WTC11 (cell line): ENCODE measurements around the gene PDCD6IP. TPM values are rescaled to one million over a fixed set of nuclear protein-coding genes. Genes with fewer than 3 reads are reported as not detected.

ENCODE experiments used
- ATAC-seq: fragments of 200-7000 bp; cut with Tn5 transposase; 2 replicates; pipeline ENCODE4 v1.10.0; 2021; ENCODE audit warnings: mild to moderate bottlenecking, moderate library complexity
- CTCF ChIA-PET: fragments of 300-600 bp; sonication (Branson Sonifier 250); formaldehyde crosslinking; loops from one replicate; lab custom pipeline; 2021; ENCODE audit warnings: antibody characterized with exemption; lab: Charles Lee
- POLR2A ChIA-PET: fragments of 350-600 bp; sonication (Branson Sonifier 250); formaldehyde crosslinking; loops from one replicate; lab custom pipeline; 2021; ENCODE audit warnings: antibody characterized with exemption; lab: Charles Lee
- DNase-seq: peaks from one replicate; pipeline ENCODE4 v3.0.0; 2021; ENCODE audit warnings: low spot score
- H3K27ac Mint-ChIP-seq: 2 replicates; pipeline ENCODE4 v1.8.0; 2021; ENCODE audit warnings: mixed read lengths
- H3K27me3 Mint-ChIP-seq: 2 replicates; pipeline ENCODE4 v1.8.0; 2021; ENCODE audit warnings: low read depth, mild to moderate bottlenecking, moderate library complexity, mixed read lengths
- H3K36me3 Mint-ChIP-seq: 2 replicates; pipeline ENCODE4 v1.8.0; 2021; ENCODE audit warnings: mixed read lengths
- H3K4me1 Mint-ChIP-seq: 2 replicates; pipeline ENCODE4 v1.8.0; 2022; ENCODE audit warnings: mixed read lengths
- H3K4me3 Mint-ChIP-seq: 2 replicates; pipeline ENCODE4 v1.8.0; 2021; ENCODE audit warnings: mild to moderate bottlenecking, moderate library complexity, mixed read lengths
- H3K9me3 Mint-ChIP-seq: 2 replicates; pipeline ENCODE4 v1.8.0; 2021; ENCODE audit warnings: mixed read lengths
- CBFB ChIP-seq: sonication (generic); formaldehyde crosslinking; IDR thresholded peaks from 2 replicates; pipeline ENCODE4 v1.8.1; 2022; ENCODE audit warnings: mild to moderate bottlenecking, low read depth, missing genetic modification reagents
- CREB1 ChIP-seq: sonication (generic); formaldehyde crosslinking; IDR thresholded peaks from 2 replicates; pipeline ENCODE4 v1.8.0; 2023; ENCODE audit warnings: mild to moderate bottlenecking, missing genetic modification reagents
- ELF4 ChIP-seq: sonication (generic); formaldehyde crosslinking; IDR thresholded peaks from 2 replicates; pipeline ENCODE4 v1.8.1; 2022; ENCODE audit warnings: low read depth, mild to moderate bottlenecking, moderate library complexity, missing genetic modification reagents
- EMX1 ChIP-seq: fragments of 250-450 bp; sonication (Bioruptor Pico); IDR thresholded peaks from 2 replicates; pipeline ENCODE4 v1.8.0; 2021; ENCODE audit warnings: mild to moderate bottlenecking
- FOXP1 ChIP-seq: sonication (generic); formaldehyde crosslinking; IDR thresholded peaks from 2 replicates; pipeline ENCODE4 v1.8.0; 2022; ENCODE audit warnings: missing genetic modification reagents, mild to moderate bottlenecking, moderate library complexity, borderline replicate concordance
- HMGA2 ChIP-seq: fragments of 250-450 bp; sonication (Bioruptor Pico); IDR thresholded peaks from 2 replicates; pipeline ENCODE4 v1.4.0; 2021; ENCODE audit warnings: mild to moderate bottlenecking, moderate library complexity
- HMGXB4 ChIP-seq: sonication (generic); formaldehyde crosslinking; IDR thresholded peaks from 2 replicates; pipeline ENCODE4 v1.8.1; 2023; ENCODE audit warnings: mild to moderate bottlenecking, moderate library complexity, missing genetic modification reagents
- IRF1 ChIP-seq: sonication (generic); formaldehyde crosslinking; IDR thresholded peaks from 2 replicates; pipeline ENCODE4 v1.8.0; 2023; ENCODE audit warnings: missing genetic modification reagents
- MYBL2 ChIP-seq: sonication (generic); formaldehyde crosslinking; IDR thresholded peaks from 2 replicates; pipeline ENCODE4 v1.8.1; 2023; ENCODE audit warnings: mild to moderate bottlenecking, moderate library complexity, missing genetic modification reagents
- RORB ChIP-seq: fragments of 250-450 bp; sonication (Bioruptor Pico); IDR thresholded peaks from 2 replicates; pipeline ENCODE4 v1.9.0; 2021; ENCODE audit warnings: mild to moderate bottlenecking
- SMAD4 ChIP-seq: sonication (generic); formaldehyde crosslinking; IDR thresholded peaks from 2 replicates; pipeline ENCODE4 v1.8.0; 2022; ENCODE audit warnings: mild to moderate bottlenecking, missing genetic modification reagents
- USF1 ChIP-seq: sonication (generic); formaldehyde crosslinking; IDR thresholded peaks from 2 replicates; pipeline ENCODE4 v1.8.0; 2022; ENCODE audit warnings: mild to moderate bottlenecking, missing genetic modification reagents
- ZNF423 ChIP-seq: fragments of 250-450 bp; sonication (Bioruptor Pico); IDR thresholded peaks from 2 replicates; pipeline ENCODE4 v2.1.2; 2022; ENCODE audit warnings: mild to moderate bottlenecking, moderate library complexity
- total RNA-seq: library from RNA; stranded (reverse); gene quantifications from 3 replicates; pipeline ENCODE4 v1.2.3, GENCODE V29; 2021
- TF ChIP-seq, protein P1 (sequence below): sonication (generic); formaldehyde crosslinking; IDR thresholded peaks from 2 replicates; pipeline ENCODE4 v1.8.1; 2023; ENCODE audit warnings: mild to moderate bottlenecking, missing genetic modification reagents
- TF ChIP-seq, protein P2 (sequence below): sonication (generic); formaldehyde crosslinking; IDR thresholded peaks from 2 replicates; pipeline ENCODE4 v1.8.0; 2022; ENCODE audit warnings: mild to moderate bottlenecking, missing genetic modification reagents
- TF ChIP-seq, protein P3 (sequence below): fragments of 200-600 bp; IDR thresholded peaks from 2 replicates; pipeline ENCODE4 v1.8.0; 2022; ENCODE audit warnings: antibody characterized with exemption
- TF ChIP-seq, protein P4 (sequence below): sonication (generic); formaldehyde crosslinking; IDR thresholded peaks from 2 replicates; pipeline ENCODE4 v1.8.1; 2023; ENCODE audit warnings: mild to moderate bottlenecking, missing genetic modification reagents, moderate library complexity

PDCD6IP gene
- total RNA-seq, 1 experiment from 2014 or later: 173 TPM

GRCh38 chr3:33885496-33885895 lies 87.1 kb downstream of the PDCD6IP start:
- no peaks in the 10 kb centered on the region for H3K36me3 Mint-ChIP-seq
- POLR2A ChIA-PET: no interaction called here
- DNase-seq: no peak
- H3K4me1 Mint-ChIP-seq: peaks cover 27% of the 10 kb centered on the region
- ATAC-seq: no peak
- CTCF ChIA-PET: interaction anchor here (1.1 to 3.2 kb wide), 3 partner anchors 30 to 130 kb away, joined by 3 to 30 read pairs (median 3); no protein-coding TSS in a partner anchor
- TF ChIP-seq HMGA2 (CRISPR knock-in tag): no peak
- TF ChIP-seq USF1 (CRISPR knock-in tag): no peak
- TF ChIP-seq MYBL2: no peak
- TF ChIP-seq, protein P1, sequence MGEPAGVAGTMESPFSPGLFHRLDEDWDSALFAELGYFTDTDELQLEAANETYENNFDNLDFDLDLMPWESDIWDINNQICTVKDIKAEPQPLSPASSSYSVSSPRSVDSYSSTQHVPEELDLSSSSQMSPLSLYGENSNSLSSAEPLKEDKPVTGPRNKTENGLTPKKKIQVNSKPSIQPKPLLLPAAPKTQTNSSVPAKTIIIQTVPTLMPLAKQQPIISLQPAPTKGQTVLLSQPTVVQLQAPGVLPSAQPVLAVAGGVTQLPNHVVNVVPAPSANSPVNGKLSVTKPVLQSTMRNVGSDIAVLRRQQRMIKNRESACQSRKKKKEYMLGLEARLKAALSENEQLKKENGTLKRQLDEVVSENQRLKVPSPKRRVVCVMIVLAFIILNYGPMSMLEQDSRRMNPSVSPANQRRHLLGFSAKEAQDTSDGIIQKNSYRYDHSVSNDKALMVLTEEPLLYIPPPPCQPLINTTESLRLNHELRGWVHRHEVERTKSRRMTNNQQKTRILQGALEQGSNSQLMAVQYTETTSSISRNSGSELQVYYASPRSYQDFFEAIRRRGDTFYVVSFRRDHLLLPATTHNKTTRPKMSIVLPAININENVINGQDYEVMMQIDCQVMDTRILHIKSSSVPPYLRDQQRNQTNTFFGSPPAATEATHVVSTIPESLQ (CRISPR knock-in tag): no peak
- H3K27me3 Mint-ChIP-seq: no peaks in the 10 kb centered on the region
- H3K4me3 Mint-ChIP-seq: no peak overlapping the region
- H3K9me3 Mint-ChIP-seq: peaks cover 20% of the 10 kb centered on the region; the same call in 1 of the 2 replicates
- no peak overlapping the region for H3K27ac Mint-ChIP-seq

DNA sequence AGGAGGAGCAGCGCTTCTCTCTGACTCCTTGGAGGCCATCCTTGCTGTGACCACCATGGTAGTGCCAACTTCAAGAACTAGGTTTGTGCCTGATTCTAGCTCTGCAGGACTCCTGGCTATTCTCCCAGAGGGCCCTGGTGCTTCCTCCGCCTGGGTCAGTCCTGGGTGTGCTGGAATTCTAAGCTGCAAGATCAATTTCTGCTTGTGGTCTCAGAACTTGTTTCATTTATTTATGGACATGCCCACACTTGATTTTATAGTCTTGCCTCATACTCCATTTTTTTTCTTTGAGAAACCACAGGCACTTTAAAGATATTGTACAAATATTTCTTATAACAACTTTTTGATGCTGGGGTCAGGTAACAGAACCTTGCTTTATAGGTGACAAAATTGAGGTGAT lies 87.6 kb downstream of the PDCD6IP start:
- CTCF ChIA-PET: interaction anchor here (1.1 to 1.6 kb wide), 2 partner anchors 94 to 130 kb away, joined by 3 read pairs; no protein-coding TSS in a partner anchor
- no peak overlapping the region for H3K27ac Mint-ChIP-seq

More for the DNA sequence above, 87.6 kb downstream of the PDCD6IP start:
- Mint-ChIP-seq H3K4me3 (no peak overlapping the region), H3K9me3 (peaks cover 20% of the 10 kb centered on the region; the same call in 1 of the 2 replicates), H3K36me3 (no peaks in the 10 kb centered on the region), H3K4me1 (peaks cover 22% of the 10 kb centered on the region), H3K27me3 (no peaks in the 10 kb centered on the region)
- ATAC-seq (no peak), DNase-seq (no peak)
- POLR2A ChIA-PET: no interaction called here
- TF ChIP-seq, protein P2, sequence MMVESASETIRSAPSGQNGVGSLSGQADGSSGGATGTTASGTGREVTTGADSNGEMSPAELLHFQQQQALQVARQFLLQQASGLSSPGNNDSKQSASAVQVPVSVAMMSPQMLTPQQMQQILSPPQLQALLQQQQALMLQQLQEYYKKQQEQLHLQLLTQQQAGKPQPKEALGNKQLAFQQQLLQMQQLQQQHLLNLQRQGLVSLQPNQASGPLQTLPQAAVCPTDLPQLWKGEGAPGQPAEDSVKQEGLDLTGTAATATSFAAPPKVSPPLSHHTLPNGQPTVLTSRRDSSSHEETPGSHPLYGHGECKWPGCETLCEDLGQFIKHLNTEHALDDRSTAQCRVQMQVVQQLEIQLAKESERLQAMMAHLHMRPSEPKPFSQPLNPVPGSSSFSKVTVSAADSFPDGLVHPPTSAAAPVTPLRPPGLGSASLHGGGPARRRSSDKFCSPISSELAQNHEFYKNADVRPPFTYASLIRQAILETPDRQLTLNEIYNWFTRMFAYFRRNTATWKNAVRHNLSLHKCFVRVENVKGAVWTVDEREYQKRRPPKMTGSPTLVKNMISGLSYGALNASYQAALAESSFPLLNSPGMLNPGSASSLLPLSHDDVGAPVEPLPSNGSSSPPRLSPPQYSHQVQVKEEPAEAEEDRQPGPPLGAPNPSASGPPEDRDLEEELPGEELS (CRISPR knock-in tag): no peak
- no peak for TF ChIP-seq HMGXB4 (CRISPR knock-in tag)
- TF ChIP-seq FOXP1: no peak
- TF ChIP-seq ZNF423 (CRISPR knock-in tag): no peak
- TF ChIP-seq HMGA2 (CRISPR knock-in tag): no peak
- no peak for TF ChIP-seq ELF4
- TF ChIP-seq, protein P3, sequence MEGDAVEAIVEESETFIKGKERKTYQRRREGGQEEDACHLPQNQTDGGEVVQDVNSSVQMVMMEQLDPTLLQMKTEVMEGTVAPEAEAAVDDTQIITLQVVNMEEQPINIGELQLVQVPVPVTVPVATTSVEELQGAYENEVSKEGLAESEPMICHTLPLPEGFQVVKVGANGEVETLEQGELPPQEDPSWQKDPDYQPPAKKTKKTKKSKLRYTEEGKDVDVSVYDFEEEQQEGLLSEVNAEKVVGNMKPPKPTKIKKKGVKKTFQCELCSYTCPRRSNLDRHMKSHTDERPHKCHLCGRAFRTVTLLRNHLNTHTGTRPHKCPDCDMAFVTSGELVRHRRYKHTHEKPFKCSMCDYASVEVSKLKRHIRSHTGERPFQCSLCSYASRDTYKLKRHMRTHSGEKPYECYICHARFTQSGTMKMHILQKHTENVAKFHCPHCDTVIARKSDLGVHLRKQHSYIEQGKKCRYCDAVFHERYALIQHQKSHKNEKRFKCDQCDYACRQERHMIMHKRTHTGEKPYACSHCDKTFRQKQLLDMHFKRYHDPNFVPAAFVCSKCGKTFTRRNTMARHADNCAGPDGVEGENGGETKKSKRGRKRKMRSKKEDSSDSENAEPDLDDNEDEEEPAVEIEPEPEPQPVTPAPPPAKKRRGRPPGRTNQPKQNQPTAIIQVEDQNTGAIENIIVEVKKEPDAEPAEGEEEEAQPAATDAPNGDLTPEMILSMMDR: no peak
- TF ChIP-seq SMAD4 (CRISPR knock-in tag): no peak
- TF ChIP-seq IRF1 (CRISPR knock-in tag): no peak
- TF ChIP-seq EMX1 (CRISPR knock-in tag): no peak
- TF ChIP-seq CBFB (CRISPR knock-in tag): no peak
- TF ChIP-seq RORB: no peak
- TF ChIP-seq, protein P4, sequence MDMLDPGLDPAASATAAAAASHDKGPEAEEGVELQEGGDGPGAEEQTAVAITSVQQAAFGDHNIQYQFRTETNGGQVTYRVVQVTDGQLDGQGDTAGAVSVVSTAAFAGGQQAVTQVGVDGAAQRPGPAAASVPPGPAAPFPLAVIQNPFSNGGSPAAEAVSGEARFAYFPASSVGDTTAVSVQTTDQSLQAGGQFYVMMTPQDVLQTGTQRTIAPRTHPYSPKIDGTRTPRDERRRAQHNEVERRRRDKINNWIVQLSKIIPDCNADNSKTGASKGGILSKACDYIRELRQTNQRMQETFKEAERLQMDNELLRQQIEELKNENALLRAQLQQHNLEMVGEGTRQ (CRISPR knock-in tag): no peak
- no peak for TF ChIP-seq CREB1 (CRISPR knock-in tag)
